HepG2 (cell line): Measurements from ENCODE around the gene RHD. TPM values are rescaled to one million over a fixed set of nuclear protein-coding genes. Genes with fewer than 3 reads are reported as not detected.

Experiments
- CEBPB ChIP-seq: IDR thresholded peaks from 2 replicates; pipeline ENCODE4 v1.6.1; 2011; ENCODE audit warnings: low read depth, low read length, improper control_type of control experiment, borderline replicate concordance
- CERS6 ChIP-seq: sonication (generic); formaldehyde crosslinking; IDR thresholded peaks from 2 replicates; pipeline ENCODE4 v1.5.0; 2020; ENCODE audit warnings: missing genetic modification reagents
- IRF2 ChIP-seq: IDR thresholded peaks from 2 replicates; pipeline ENCODE4 v1.6.1; 2018; ENCODE audit warnings: missing genetic modification reagents, missing compliant biosample characterization
- JDP2 ChIP-seq: sonication (generic); formaldehyde crosslinking; IDR thresholded peaks from 2 replicates; pipeline ENCODE4 v1.8.1; 2022; ENCODE audit warnings: missing genetic modification reagents, borderline replicate concordance
- LCORL ChIP-seq, 2 experiments: fragments of 450-650 bp in 1 of 2; sonication (generic) in 1 of 2; formaldehyde crosslinking in 1 of 2; IDR thresholded peaks; 2 replicates each; pipeline versions ENCODE4 v1.5.0 to v1.6.1; 2017 to 2020; ENCODE audit warnings: antibody characterized with exemption in 1 of 2, missing genetic modification reagents in 1 of 2
- NFE2 ChIP-seq: sonication (generic); formaldehyde crosslinking; IDR thresholded peaks from 2 replicates; pipeline ENCODE4 v1.4.0; 2020; ENCODE audit warnings: missing genetic modification reagents
- POLR2G ChIP-seq: fragments of 200-400 bp; formaldehyde crosslinking; IDR thresholded peaks from 2 replicates; pipeline ENCODE4 v1.6.1; 2018; ENCODE audit warnings: mild to moderate bottlenecking, low read depth, low read length, moderate library complexity
- RXRB ChIP-seq: IDR thresholded peaks from 2 replicates; pipeline ENCODE4 v1.6.1; 2016; ENCODE audit warnings: borderline replicate concordance, missing genetic modification reagents, missing compliant biosample characterization
- THAP9 ChIP-seq: sonication (generic); formaldehyde crosslinking; IDR thresholded peaks from 2 replicates; pipeline ENCODE4; 2020; ENCODE audit warnings: missing genetic modification reagents, mild to moderate bottlenecking, borderline replicate concordance
- ZFP36L1 ChIP-seq: sonication (generic); formaldehyde crosslinking; IDR thresholded peaks from 2 replicates; pipeline ENCODE4 v1.8.0; 2022; ENCODE audit warnings: mild to moderate bottlenecking, missing genetic modification reagents, moderate library complexity
- ZNF24 ChIP-seq: fragments of 450-650 bp; IDR thresholded peaks from 2 replicates; pipeline ENCODE4 v1.6.1; 2017; ENCODE audit warnings: antibody characterized with exemption, mild to moderate bottlenecking
- ZNF891 ChIP-seq: sonication (generic); formaldehyde crosslinking; IDR thresholded peaks from 2 replicates; pipeline ENCODE4 v1.5.0; 2020; ENCODE audit warnings: mild to moderate bottlenecking, missing genetic modification reagents
- polyA plus RNA-seq, 8 experiments: library from polyadenylated mRNA; depleted of rRNA in 3 of 8; stranded (reverse) in 7 of 8; unstranded in 1 of 8; fragments of >200 nt; fragmentation: Illumina TruSeq in 4 of 8; extraction: Trizol in 4 of 8; gene quantifications; 2 replicates each; pipeline versions ENCODE4 v1.2.1 to v1.2.3, GENCODE V29; 2011 to 2016; ENCODE audit warnings: low read depth in 4 of 8, missing spikeins in 1 of 8, mixed read lengths in 1 of 8; ENCODE audit not compliant: insufficient read depth in 1 of 8
- total RNA-seq, 5 experiments: library from RNA; depleted of rRNA; stranded (reverse); fragments of >200 nt; fragmentation: Illumina TruSeq; extraction: Trizol; gene quantifications; 2 replicates each; pipeline ENCODE4 v1.2.3, GENCODE V29; 2016; ENCODE audit warnings: low read depth in 1 of 5

The RHD gene
- total and polyA plus RNA-seq, 2 of the 13 experiments (the other 11 are each of a cell fraction or from before 2014, with no cell fraction given) = not detected

- no peak for TF ChIP-seq THAP9
- TF ChIP-seq RXRB (CRISPR knock-in tag) = no peak
- no peak for TF ChIP-seq IRF2
- TF ChIP-seq POLR2G = no peak
- no peak for TF ChIP-seq NFE2 (CRISPR knock-in tag)
- no peak for TF ChIP-seq ZNF24
- no peak for TF ChIP-seq ZFP36L1 (CRISPR knock-in tag)
- no peak for TF ChIP-seq JDP2 (CRISPR knock-in tag)
- no peak for TF ChIP-seq CEBPB
- TF ChIP-seq LCORL (IDR thresholded peaks at IDR 0.05) = no peak
- no peak for TF ChIP-seq LCORL (CRISPR knock-in tag; IDR thresholded peaks at IDR 0.05)
- TF ChIP-seq ZNF891 (CRISPR knock-in tag) = no peak
- TF ChIP-seq CERS6 = no peak
These were observed 49.7 kb upstream of the RHD start (continued) for GRCh38 chr1:25222606-25223005.
